Measurements from ENCODE around the gene ACYP2.
"Not testable (repeated sequence)": the region's sequence is repeated elsewhere in the genome, so short reads cannot be mapped to it uniquely, and the experiment has no call there.

ACYP2 gene

DNA sequence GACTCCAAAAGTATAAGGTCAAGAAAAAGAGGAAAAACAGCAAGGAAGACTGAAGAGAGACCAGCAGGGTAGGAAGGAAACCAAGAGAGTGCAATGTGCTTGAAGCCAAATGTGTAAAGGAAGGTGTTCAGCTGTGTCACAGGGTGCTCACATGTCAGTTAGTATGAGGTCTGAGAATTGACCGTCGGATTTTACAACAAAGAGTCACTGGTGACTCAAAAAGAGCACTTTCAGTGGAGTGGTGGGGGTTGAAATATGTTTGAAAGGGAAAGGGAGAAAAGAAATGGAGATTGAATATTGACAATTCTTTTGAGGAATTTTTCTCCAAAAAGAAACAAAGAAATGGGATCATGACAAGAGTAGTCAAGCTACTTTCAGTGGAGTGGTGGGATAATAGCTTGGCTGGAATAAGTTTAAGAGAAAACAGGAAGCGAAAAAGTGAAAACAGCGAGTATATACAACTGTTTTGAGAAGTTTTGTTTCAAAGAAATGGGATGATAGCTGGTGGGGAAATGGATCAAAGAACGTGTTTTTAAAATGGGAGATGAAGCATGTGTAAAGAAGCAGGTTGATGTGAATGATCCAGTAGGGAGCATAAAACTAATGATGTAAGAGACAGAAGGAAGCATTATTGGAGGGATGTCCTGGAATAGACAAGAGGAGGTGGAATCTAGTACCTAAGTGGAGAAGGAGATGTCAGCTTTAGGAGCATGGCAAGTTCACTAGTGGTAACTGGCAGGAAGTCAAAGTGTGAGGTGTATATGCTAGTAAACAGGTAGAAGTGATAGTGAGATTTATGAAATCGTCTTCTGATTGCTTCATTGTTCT lies 144.2 kb downstream of the ACYP2 start:
- no peaks in the 10 kb centered on the region for H3K27me3 Mint-ChIP-seq (ENCODE audit: low read depth, poor library complexity)
- no peak overlapping the region for H3K27ac Mint-ChIP-seq
- H3K4me1 Mint-ChIP-seq, result no peaks in the 10 kb centered on the region
- H3K4me3 Mint-ChIP-seq, result no peak overlapping the region
- TF ChIP-seq, protein P1, sequence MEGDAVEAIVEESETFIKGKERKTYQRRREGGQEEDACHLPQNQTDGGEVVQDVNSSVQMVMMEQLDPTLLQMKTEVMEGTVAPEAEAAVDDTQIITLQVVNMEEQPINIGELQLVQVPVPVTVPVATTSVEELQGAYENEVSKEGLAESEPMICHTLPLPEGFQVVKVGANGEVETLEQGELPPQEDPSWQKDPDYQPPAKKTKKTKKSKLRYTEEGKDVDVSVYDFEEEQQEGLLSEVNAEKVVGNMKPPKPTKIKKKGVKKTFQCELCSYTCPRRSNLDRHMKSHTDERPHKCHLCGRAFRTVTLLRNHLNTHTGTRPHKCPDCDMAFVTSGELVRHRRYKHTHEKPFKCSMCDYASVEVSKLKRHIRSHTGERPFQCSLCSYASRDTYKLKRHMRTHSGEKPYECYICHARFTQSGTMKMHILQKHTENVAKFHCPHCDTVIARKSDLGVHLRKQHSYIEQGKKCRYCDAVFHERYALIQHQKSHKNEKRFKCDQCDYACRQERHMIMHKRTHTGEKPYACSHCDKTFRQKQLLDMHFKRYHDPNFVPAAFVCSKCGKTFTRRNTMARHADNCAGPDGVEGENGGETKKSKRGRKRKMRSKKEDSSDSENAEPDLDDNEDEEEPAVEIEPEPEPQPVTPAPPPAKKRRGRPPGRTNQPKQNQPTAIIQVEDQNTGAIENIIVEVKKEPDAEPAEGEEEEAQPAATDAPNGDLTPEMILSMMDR (IDR thresholded peaks at IDR 0.05), result no peak
- no peak for DNase-seq
- H3K36me3 Mint-ChIP-seq (ENCODE audit: low read depth), result peaks cover 10% of the 10 kb centered on the region
- peaks cover 15% of the 10 kb centered on the region for H3K9me3 Mint-ChIP-seq

DNA sequence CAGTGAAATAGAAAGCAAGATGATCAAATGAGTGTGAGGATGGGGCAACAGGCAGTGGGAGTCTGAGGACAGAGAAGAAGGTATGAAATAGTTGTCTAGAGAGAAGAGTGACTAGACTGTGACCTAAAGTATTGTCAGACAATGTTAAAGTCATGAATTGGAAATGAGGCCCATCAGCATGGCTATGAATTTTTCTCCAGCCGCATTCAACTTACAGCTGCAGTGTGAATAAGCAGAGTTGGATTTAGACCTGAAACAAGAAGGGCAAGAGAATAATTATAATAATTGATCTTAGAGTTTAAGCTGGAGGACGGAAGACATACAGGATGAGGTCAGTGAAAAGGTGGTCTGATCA lies 144.8 kb downstream of the ACYP2 start:
- no peaks in the 10 kb centered on the region for H3K4me1 Mint-ChIP-seq
- no peak overlapping the region for H3K4me3 Mint-ChIP-seq
- H3K9me3 Mint-ChIP-seq, result peaks cover 20% of the 10 kb centered on the region
- TF ChIP-seq, protein P1 (IDR thresholded peaks at IDR 0.05), result no peak
- peaks cover 16% of the 10 kb centered on the region for H3K36me3 Mint-ChIP-seq (ENCODE audit: low read depth)
- no peak for DNase-seq
- no peaks in the 10 kb centered on the region for H3K27me3 Mint-ChIP-seq (ENCODE audit: low read depth, poor library complexity)
- no peak overlapping the region for H3K27ac Mint-ChIP-seq

DNA sequence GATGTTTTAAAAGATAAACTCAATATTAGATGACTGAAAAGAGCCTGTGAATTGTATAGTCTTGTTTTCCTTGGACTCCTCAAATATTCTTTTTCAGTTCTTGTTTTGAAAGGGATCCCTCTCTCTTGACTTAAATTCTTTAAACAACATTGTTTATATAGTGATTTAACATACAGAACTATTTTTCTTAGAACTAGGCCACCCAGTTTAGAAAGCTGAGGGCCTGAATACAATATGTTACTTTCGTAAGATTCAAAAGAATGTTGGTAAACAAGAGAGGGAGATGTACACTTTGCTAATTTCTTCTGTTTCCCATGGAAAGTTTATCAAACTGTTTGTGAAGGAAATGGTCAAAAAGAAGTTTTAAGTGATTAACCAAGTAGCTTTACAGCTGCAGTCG lies 146.1 kb downstream of the ACYP2 start:
- no peak overlapping the region for H3K27ac Mint-ChIP-seq
- no peaks in the 10 kb centered on the region for H3K27me3 Mint-ChIP-seq (ENCODE audit: low read depth, poor library complexity)
- TF ChIP-seq, protein P1 (IDR thresholded peaks at IDR 0.05), result no peak
- peaks cover 21% of the 10 kb centered on the region for H3K9me3 Mint-ChIP-seq
- H3K4me3 Mint-ChIP-seq, result no peak overlapping the region
- no peaks in the 10 kb centered on the region for H3K4me1 Mint-ChIP-seq
- peaks cover 19% of the 10 kb centered on the region for H3K36me3 Mint-ChIP-seq (ENCODE audit: low read depth)
- no peak for DNase-seq

DNA sequence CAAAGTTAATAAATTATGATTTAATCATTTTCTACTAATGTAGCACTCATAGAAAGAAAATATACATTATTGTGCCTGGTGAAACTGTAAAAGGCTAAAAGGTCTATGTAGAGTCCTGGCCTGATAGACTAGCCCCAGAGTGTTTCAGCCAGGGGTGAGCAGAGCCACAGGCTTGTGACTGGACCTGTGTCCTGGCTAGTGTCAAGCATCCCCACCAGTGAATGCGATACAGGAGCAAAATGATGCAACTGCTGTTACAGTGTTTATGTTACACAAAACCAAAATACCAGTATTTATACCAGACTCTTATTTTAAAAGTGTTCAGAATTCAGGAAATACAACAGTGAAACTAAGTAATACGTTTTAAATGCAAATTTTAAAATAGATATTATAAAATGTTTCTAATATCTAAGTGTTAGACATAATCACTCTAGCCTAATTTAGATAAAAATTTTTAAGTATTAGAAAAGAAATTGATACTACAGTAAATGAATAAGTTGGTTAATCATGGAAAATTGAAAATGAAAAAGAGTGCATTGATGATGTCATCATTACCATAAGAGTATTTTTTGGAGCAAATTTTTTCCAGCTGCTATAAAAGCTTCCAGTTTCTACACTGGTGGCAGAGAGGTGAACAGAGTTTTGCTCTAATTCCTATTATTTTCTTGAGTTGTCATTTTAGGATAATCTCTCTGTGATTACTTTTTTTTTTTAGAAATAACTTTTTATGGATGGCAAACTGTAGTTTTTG lies 146.8 kb downstream of the ACYP2 start:
- peaks cover 19% of the 10 kb centered on the region for H3K36me3 Mint-ChIP-seq (ENCODE audit: low read depth)
- H3K27ac Mint-ChIP-seq, result no peak overlapping the region
- TF ChIP-seq, protein P1 (IDR thresholded peaks at IDR 0.05), result no peak
- no peak for DNase-seq
- peaks cover 21% of the 10 kb centered on the region for H3K9me3 Mint-ChIP-seq
- H3K27me3 Mint-ChIP-seq (ENCODE audit: low read depth, poor library complexity), result peaks cover under 1% of the 10 kb centered on the region
- no peaks in the 10 kb centered on the region for H3K4me1 Mint-ChIP-seq
- no peak overlapping the region for H3K4me3 Mint-ChIP-seq

DNA sequence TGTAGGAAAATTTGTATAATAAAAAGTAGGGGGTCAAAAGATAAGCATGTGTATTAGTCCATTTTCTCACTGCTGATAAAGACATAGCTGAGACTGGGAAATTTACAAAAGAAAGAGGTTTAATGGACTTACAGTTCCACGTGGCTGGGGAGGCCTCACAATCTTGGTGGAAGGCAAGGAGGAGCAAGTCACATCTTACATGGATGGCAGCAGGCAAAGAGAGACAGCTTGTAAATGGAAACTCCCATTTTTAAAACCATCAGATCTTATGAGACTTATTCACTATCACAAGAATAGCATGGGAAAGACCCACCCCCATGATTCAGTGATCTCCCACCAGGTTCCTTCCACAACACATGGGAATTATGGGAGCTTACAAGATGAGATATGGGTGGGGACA lies 149.7 kb downstream of the ACYP2 start:
- not testable (repeated sequence) for H3K27me3 Mint-ChIP-seq (ENCODE audit: low read depth, poor library complexity); H3K4me1 Mint-ChIP-seq; H3K27ac Mint-ChIP-seq; H3K4me3 Mint-ChIP-seq; DNase-seq
- peaks cover 21% of the 10 kb centered on the region for H3K9me3 Mint-ChIP-seq
- H3K36me3 Mint-ChIP-seq (ENCODE audit: low read depth), result peaks cover 19% of the 10 kb centered on the region

DNA sequence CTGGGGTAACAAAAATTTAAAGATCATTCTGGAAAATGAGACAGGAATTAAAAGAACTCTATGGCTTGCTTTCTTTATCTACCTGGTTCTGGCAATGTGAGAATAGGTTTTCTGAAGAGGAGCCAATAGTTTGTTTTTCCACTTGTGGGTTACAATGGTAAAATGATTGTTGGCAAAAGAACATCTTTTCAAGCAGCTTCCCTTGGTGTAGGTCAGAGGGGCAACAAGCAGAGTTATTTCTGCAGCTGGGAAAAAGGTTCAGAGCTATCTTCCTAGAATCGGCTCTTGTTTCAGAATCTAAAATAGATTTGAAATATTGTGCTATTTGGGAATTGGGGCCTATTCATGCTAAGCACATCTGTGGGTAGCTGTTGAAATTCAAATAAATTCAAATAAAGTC lies 152.2 kb downstream of the ACYP2 start:
- Mint-ChIP-seq H3K4me1 (no peaks in the 10 kb centered on the region), H3K9me3 (peaks cover 21% of the 10 kb centered on the region), H3K36me3 (ENCODE audit: low read depth) (peaks cover 20% of the 10 kb centered on the region), H3K27me3 (ENCODE audit: low read depth, poor library complexity) (peaks cover 2% of the 10 kb centered on the region), H3K4me3 (no peak overlapping the region), H3K27ac (no peak overlapping the region)
- DNase-seq, result no peak
- TF ChIP-seq, protein P1 (IDR thresholded peaks at IDR 0.05), result no peak
